GM12874 (cell line): Measurements from ENCODE around the gene NKX2-4.

ENCODE experiments used
- CTCF ChIP-seq: IDR thresholded peaks from 2 replicates; pipeline ENCODE4 v1.5.1; 2011; ENCODE audit warnings: low read depth, mild to moderate bottlenecking, control low read depth, low read length, moderate library complexity; ENCODE audit not compliant: insufficient read depth

NKX2-4 gene

DNA sequence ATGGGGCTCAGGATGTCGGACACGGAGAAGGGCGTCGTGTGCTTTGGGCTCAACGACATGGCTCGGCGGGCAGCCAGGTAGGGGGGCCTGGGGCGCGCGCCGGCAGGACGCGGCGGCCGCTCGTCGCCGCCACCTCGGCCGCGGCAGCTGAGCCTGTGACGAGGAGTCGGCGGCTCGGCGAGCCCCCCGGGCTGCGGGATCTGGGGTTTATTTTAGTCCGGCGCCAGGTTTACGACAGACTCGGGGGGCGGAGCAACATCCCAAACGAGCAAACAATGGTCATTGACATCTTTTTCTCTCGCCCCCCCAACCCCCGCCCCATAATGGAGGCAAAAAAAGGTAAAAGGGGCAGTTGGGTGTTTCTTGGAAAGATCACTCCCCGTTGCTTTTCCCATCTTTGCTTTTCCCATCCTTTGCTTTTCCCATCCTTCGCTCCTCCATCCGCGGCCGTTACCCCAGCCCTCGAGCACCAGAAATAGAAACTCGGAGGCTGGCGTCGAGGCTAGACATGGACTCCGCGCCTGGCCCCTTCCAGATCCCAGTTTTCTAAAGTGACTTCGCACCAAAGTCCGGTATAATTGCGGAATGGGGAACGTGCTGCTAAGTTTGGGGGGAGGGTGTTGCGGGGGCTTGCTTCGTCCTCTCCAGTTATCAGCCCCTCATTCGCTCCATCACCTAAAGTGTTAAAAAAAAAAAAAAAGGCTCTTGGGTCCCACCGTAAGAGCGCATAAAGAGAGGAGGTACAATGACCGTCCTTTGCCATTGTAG is at the start of gene NKX2-4:
NKX2-4 (minus strand) TSS at position 186 of the 768 bp plus-strand sequence; CDS start at position 59, 127 bp downstream.
- no peak for TF ChIP-seq CTCF

- no peak for TF ChIP-seq CTCF
Observed at GRCh38 chr20:21437816-21438215, 40.5 kb upstream of the NKX2-4 start.

DNA sequence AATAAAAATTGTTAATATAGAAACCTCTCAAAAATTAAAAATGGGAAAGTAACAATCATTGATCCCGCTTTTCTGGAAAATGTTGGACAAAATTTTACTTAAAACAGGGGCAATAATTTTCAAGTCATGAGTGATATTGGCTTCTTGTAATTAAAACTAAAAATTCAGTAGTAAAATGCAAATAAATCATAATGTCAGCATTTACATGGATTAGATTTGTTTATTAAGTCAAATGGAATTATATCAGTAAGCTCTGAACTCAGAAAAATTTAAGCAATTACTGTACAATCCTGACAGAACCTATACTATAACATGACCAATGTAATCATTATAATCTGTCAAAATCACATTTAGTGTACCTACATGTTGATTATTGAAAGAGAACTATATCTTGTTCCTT is 39.9 kb upstream of the NKX2-4 start:
- no peak for TF ChIP-seq CTCF

GRCh38 chr20:21436205-21436604 is 38.9 kb upstream of the NKX2-4 start:
- TF ChIP-seq CTCF: no peak

GRCh38 chr20:21435576-21435975 is 38.2 kb upstream of the NKX2-4 start:
- TF ChIP-seq CTCF: no peak

GRCh38 chr20:21433329-21433890 is 36.1 kb upstream of the NKX2-4 start:
- no peak for TF ChIP-seq CTCF

- TF ChIP-seq CTCF: no peak
Observed at GRCh38 chr20:21432911-21433310, 35.6 kb upstream of the NKX2-4 start.
